GM12864 (cell line): ENCODE data around the gene BBS5.
A peak's percentile ranks its signal among the peaks of the same experiment; 100 is the strongest.
"Not testable (repeated sequence)": the region's sequence is repeated elsewhere in the genome, so short reads cannot be mapped to it uniquely, and the experiment has no call there.

Experiments used
- DNase-seq: peaks from one replicate; pipeline ENCODE4 v3.0.0-alpha.2; 2011; ENCODE audit warnings: low read depth
- H3K4me3 ChIP-seq: 2 replicates; pipeline ENCODE4 v1.5.1; 2011; ENCODE audit warnings: mild to moderate bottlenecking, low read depth, low read length, control low read depth
- TF ChIP-seq, protein P1 (sequence below): IDR thresholded peaks from 2 replicates; pipeline ENCODE4 v1.5.1; 2011; ENCODE audit warnings: low read depth, mild to moderate bottlenecking, moderate library complexity, low read length, control low read depth, inconsistent platforms; ENCODE audit errors: missing control alignments

BBS5 gene

DNA sequence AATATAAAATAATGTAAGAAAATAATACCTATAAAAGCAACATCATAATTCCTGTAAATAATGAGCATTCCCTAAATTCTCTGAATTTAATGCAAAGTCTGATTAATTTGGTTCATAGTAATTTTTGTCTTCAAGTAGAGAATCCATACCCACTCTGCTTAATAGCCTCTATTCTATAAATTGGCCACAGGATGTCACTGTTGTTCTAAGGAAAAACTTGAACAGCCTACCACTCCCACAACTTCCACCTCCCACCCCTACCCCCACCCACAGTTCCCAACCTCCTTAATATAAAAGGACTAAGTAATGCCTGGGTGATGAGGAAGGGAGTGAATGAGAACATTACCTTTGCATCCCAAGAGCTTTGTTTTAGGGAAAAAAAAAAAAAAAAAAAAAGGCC lies 27.2 kb upstream of the BBS5 start:
- H3K4me3 ChIP-seq = no peak overlapping the region
- peak; percentile 5 for DNase-seq
- TF ChIP-seq, protein P1, sequence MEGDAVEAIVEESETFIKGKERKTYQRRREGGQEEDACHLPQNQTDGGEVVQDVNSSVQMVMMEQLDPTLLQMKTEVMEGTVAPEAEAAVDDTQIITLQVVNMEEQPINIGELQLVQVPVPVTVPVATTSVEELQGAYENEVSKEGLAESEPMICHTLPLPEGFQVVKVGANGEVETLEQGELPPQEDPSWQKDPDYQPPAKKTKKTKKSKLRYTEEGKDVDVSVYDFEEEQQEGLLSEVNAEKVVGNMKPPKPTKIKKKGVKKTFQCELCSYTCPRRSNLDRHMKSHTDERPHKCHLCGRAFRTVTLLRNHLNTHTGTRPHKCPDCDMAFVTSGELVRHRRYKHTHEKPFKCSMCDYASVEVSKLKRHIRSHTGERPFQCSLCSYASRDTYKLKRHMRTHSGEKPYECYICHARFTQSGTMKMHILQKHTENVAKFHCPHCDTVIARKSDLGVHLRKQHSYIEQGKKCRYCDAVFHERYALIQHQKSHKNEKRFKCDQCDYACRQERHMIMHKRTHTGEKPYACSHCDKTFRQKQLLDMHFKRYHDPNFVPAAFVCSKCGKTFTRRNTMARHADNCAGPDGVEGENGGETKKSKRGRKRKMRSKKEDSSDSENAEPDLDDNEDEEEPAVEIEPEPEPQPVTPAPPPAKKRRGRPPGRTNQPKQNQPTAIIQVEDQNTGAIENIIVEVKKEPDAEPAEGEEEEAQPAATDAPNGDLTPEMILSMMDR = peak; percentile 37

DNA sequence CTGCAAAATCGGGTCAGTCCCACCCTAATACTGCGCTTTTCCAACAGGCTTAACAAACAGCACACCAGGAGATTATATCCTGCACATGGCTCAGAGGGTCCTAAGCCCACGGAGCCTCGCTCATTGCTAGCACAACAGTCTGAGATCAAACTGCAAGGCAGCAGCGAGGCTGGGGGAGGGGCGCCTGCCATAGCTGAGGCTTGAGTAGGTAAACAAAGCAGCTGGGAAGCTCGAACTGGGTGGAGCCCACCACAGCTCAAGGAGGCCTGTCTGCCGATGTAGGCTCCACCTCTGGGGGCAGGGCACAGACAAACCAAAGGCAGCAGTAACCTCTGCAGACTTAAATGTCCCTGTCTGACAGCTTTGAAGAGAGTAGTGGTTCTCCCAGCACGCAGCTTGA lies 26.2 kb upstream of the BBS5 start:
- not testable (repeated sequence) for DNase-seq, H3K4me3 ChIP-seq

DNA sequence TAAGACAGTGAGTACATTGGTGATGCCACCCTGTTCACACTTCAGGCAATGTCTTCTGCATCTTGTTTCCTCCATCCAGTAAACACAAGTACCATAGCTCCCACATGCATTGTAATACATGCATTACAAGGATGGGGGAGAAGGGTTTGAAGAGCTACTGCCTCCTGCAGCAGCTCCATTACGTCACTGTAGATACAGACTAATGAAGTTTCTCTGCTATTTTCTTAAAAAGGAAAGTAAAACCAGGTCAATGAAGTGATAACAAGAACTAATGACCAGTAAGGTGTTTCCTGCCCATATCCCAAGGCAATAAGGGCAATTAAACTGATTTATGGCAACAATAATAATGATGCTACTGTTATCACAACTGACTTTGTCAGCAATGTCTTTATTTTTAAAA lies 18.2 kb upstream of the BBS5 start:
- TF ChIP-seq, protein P1 = no peak
- DNase-seq = no peak
- H3K4me3 ChIP-seq = no peak overlapping the region

DNA sequence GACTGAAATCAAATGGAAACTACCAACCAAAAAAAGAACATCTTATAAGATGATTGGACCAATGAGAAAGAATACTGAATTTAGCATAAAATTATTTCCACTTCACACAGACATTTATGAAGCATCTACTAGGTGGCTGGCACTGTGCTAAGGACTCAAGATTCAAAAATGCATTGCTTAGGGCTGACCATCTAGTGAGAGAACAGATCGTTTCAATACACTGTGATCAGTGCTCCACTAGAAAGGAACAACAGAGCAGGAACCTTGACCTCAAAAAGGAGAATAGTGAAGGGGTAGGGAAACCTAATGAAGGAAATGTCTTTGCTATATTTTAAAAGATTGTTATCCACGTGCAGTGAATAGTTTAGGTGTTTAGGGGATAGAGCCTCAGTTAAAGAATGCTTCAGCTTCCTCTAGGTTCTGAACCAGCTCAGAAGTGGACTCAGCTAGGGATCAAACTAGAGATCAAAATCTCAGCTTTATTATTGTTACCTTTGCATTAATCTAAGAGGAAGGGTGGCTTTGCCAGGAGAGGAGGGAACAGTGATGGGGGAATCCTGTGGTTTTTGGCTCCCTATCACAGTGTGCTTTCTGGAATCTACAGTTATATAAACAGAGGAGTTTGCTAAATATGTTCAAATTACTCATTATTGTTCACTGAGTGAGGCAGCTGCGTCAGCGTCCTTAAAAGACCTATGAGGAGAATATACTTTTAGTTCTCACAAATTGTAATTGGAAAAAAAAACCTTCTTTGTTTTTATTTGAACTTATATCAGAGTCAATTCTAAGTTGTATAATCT lies 16.2 kb upstream of the BBS5 start:
- TF ChIP-seq, protein P1 = no peak
- no peak overlapping the region for H3K4me3 ChIP-seq
- no peak for DNase-seq

DNA sequence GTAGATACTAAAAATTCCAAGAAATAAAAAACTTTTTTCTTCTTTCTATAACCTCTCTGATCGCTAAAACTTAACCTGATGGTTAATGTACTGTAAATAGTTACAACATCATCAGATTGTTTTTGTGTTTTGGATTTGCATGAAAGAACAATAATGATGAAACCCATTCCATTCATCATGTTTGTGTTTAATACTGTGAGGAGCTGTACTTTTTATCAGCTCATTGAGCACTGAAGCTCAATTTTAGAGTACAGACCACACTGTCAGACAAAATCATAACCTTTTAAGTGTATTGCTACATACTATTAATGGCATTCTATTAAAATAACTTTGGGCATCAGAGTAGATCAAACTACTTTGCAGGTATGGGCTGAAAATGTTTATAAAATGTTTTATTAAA lies 14.8 kb upstream of the BBS5 start:
- no peak for DNase-seq
- TF ChIP-seq, protein P1 = no peak

DNA sequence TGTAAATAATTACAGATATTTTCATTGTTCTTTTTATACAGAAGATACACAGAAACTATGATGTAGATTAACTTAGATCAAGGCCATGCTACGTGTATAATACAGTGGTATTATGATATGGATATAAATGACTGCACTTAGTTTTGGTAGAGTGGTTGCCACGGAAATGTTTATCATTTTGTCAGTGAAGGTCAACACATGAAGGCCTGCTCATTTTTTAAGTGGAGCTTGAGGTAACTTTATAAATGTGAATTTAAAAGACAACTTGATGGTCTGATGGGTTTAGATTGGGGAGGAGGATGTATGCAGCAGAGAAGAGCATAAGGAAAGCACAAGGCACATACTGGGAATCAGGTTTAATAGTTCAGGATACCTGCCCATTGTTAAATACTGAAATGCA lies 14.4 kb upstream of the BBS5 start:
- TF ChIP-seq, protein P1 = no peak
- DNase-seq = no peak

More for the DNA sequence above, 14.8 kb upstream of the BBS5 start:
- H3K4me3 ChIP-seq = no peak overlapping the region

DNA sequence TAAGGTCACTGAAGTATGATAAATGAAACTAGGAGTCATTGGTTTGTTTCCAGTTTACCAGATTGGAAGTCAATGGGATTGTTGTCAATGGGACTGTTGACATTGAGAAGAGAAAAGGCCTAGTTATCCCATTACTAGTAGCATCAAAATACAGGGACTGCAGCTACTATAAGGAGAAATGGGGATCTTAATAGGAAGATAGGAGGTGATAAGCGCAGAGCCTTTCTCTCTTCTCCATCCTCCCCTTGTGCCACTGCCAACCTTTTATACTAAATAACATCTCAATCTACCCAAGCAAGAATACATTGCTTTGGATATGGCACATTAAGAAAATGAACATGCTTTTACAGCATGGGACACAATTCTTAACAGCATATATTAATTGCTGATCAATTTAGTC lies 10.5 kb upstream of the BBS5 start:
- H3K4me3 ChIP-seq = no peak overlapping the region
- TF ChIP-seq, protein P1 = no peak
- DNase-seq = no peak

More for the DNA sequence above, 14.4 kb upstream of the BBS5 start:
- H3K4me3 ChIP-seq = no peak overlapping the region
